Upper lobe of right lung (tissue), 1 donor: Measurements from ENCODE around the gene MYH9. TPM values are rescaled to one million over a fixed set of nuclear protein-coding genes. Genes with fewer than 3 reads are reported as not detected.
A peak's percentile ranks its signal among the peaks of the same experiment; 100 is the strongest.

Experiments used
- ATAC-seq: fragments of 200-7000 bp; cut with Tn5 transposase; one replicate; pipeline ENCODE4 v1.9.1; 2020; ENCODE audit warnings: mild to moderate bottlenecking, moderate library complexity
- DNase-seq: peaks from one replicate; pipeline ENCODE4 v3.0.0-alpha.2; 2020
- H3K27ac ChIP-seq: fragments of 200-600 bp; one replicate; pipeline ENCODE4 v1.8.0; 2022
- H3K27me3 ChIP-seq: fragments of 200-600 bp; one replicate; pipeline ENCODE4 v1.8.0; 2022; ENCODE audit warnings: mild to moderate bottlenecking
- H3K36me3 ChIP-seq: fragments of 200-600 bp; one replicate; pipeline ENCODE4 v1.8.0; 2022
- H3K4me1 ChIP-seq: fragments of 200-600 bp; one replicate; pipeline ENCODE4 v1.8.0; 2022
- H3K4me3 ChIP-seq: fragments of 200-600 bp; one replicate; pipeline ENCODE4 v1.8.0; 2022; ENCODE audit warnings: mild to moderate bottlenecking
- H3K9me3 ChIP-seq: fragments of 200-600 bp; one replicate; pipeline ENCODE4 v1.8.0; 2022
- intact Hi-C: fragments of 100-400 bp; cut with DNase I; formaldehyde crosslinking; loops from one replicate; pipeline ENCODE4 v1.11.0; 2022
- microRNA-seq: library from miRNA; unstranded; fragments of <30 nt; microRNA quantifications from one replicate; pipeline ENCODE4 v1.2.0, GENCODE V29; 2020; ENCODE audit warnings: borderline microRNAs expressed
- total RNA-seq: library from RNA; stranded (reverse); fragmentation: NEBNext Ultra II Directional; extraction: Animal tissue kit (Norgen Biotek cat#: 25700); gene quantifications from one replicate; pipeline ENCODE4 v1.2.1, GENCODE V29; 2021
- TF ChIP-seq, protein P1 (sequence below): fragments of 200-600 bp; IDR thresholded peaks from one replicate; pipeline ENCODE4 v1.8.0; 2022; ENCODE audit warnings: antibody characterized with exemption
- donor health status: DM: no; HTN: yes; CAD: no; lungs with severe emphysema.

The MYH9 gene
- total RNA-seq, 1 donor from 2014 or later, result 842 TPM

DNA sequence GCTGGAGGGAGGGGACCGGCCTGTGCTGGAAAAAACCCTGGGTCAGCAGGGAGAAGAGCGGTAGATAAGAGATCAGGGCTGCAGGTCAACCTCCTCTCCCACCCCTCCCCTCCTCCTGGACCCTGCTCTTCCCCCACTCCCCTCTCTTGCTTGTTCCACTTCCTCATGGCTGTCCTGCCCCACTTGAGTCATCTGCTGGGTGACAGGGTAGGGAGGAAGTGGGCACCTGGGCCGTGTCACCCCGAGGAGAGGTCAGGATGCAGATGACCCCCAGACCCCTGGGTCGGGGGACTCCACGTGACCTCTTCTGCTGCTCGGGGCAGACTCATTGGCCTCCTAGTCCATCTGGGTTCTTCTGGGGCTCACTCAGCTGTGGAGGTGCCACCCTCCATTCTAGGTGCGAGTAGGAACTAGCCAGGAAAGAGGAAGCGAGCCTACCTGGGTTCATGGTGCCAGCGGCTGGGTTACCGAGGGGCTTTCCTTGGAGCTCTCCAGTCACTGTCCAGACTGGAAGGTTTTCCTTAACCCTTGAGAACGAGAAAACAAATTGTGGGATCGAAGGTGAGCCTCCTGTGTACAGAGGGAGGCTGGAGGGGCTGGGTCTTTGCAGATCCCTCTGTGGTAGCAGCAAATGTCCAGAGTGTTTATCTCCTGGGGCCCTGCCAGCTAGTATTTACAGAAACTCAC, 154.9 kb downstream of the MYH9 start:
- H3K36me3 ChIP-seq, result peaks cover 60% of the 10 kb centered on the region
- peaks cover 40% of the 10 kb centered on the region for H3K4me1 ChIP-seq

More for the DNA sequence above, 154.9 kb downstream of the MYH9 start:
- Histone ChIP-seq H3K27ac (no peak overlapping the region), H3K4me3 (no peak overlapping the region), H3K27me3 (no peaks in the 10 kb centered on the region), H3K9me3 (no peaks in the 10 kb centered on the region)
- intact Hi-C loops, result no loop called here
- ATAC-seq (peak; percentile 25), DNase-seq (no peak)
- TF ChIP-seq, protein P1, sequence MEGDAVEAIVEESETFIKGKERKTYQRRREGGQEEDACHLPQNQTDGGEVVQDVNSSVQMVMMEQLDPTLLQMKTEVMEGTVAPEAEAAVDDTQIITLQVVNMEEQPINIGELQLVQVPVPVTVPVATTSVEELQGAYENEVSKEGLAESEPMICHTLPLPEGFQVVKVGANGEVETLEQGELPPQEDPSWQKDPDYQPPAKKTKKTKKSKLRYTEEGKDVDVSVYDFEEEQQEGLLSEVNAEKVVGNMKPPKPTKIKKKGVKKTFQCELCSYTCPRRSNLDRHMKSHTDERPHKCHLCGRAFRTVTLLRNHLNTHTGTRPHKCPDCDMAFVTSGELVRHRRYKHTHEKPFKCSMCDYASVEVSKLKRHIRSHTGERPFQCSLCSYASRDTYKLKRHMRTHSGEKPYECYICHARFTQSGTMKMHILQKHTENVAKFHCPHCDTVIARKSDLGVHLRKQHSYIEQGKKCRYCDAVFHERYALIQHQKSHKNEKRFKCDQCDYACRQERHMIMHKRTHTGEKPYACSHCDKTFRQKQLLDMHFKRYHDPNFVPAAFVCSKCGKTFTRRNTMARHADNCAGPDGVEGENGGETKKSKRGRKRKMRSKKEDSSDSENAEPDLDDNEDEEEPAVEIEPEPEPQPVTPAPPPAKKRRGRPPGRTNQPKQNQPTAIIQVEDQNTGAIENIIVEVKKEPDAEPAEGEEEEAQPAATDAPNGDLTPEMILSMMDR, result no peak

Small RNAs within 50 kb of the gene (microRNA-seq; reads per million reads assigned to microRNA genes)
- gene MIR6819, result not detected

Other genes starting within 250 kb of the MYH9 start
- gene APOL3, start 227.2 kb downstream of the MYH9 start, total RNA-seq, result 58.2 TPM
- gene APOL4, start 186.2 kb downstream of the MYH9 start, total RNA-seq, result 14.3 TPM
- 51.6 TPM for gene APOL2, start 148.4 kb downstream of the MYH9 start, total RNA-seq
- gene APOL1, start 134.8 kb downstream of the MYH9 start, total RNA-seq, result 92.8 TPM
- 54.2 TPM for gene TXN2, start 93.7 kb upstream of the MYH9 start, total RNA-seq
- 15.3 TPM for gene FOXRED2, start 119.1 kb upstream of the MYH9 start, total RNA-seq
- 132 TPM for gene EIF3D, start 141.2 kb upstream of the MYH9 start, total RNA-seq